AG09319 (cell line): Measurements from ENCODE around the gene PANX2.

Experiments
- DNase-seq: peaks from one replicate; pipeline ENCODE4 v3.0.0-alpha.2; 2010; ENCODE audit warnings: low read depth; ENCODE audit errors: extremely low read depth
- TF ChIP-seq, protein P1 (sequence below): IDR thresholded peaks from 2 replicates; pipeline ENCODE4 v1.5.1; 2011; ENCODE audit warnings: low read depth, mild to moderate bottlenecking, inconsistent platforms, low read length, moderate library complexity

The PANX2 gene

DNA sequence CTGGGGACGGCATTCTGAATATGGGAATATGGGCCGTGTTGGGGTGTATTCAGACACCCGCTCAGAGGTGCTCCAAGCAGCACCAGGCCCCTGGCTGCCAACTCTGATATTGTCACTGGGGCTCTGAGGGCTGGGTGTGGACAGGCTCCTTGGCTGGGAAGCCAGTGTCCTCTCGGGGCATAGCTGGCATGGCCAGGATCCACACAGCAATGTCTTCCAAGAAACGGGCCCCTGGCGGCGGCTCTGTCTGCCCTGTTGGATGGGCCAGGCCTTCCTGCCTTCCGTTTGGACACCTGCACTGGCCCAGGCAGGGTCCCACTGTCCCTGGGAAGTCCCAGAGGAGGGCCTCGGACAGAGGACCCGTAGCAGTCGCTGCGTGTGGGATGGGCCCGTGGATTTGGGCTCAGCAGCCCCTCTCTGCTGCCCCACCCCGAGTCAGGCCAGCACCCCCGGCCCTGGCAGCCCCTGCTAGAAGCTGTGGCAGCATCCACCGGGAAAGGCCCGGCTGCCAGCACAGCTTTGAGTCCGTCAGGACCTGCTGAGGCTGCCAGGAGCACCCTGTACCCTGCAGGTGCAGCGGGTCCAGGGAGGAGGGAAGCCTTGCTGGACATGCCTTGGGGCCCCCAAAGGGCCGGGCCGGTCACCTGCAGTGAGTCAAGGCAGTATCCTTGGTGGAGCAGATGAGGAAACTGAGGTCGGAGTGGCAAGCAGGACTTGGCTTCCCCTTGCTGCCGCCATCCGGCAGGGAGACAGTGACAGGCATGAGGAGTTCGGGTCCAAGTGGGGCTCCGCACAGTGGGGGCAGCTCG, 4.1 kb downstream of the PANX2 start:
- no peak for DNase-seq
- TF ChIP-seq, protein P1, sequence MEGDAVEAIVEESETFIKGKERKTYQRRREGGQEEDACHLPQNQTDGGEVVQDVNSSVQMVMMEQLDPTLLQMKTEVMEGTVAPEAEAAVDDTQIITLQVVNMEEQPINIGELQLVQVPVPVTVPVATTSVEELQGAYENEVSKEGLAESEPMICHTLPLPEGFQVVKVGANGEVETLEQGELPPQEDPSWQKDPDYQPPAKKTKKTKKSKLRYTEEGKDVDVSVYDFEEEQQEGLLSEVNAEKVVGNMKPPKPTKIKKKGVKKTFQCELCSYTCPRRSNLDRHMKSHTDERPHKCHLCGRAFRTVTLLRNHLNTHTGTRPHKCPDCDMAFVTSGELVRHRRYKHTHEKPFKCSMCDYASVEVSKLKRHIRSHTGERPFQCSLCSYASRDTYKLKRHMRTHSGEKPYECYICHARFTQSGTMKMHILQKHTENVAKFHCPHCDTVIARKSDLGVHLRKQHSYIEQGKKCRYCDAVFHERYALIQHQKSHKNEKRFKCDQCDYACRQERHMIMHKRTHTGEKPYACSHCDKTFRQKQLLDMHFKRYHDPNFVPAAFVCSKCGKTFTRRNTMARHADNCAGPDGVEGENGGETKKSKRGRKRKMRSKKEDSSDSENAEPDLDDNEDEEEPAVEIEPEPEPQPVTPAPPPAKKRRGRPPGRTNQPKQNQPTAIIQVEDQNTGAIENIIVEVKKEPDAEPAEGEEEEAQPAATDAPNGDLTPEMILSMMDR: no peak

DNA sequence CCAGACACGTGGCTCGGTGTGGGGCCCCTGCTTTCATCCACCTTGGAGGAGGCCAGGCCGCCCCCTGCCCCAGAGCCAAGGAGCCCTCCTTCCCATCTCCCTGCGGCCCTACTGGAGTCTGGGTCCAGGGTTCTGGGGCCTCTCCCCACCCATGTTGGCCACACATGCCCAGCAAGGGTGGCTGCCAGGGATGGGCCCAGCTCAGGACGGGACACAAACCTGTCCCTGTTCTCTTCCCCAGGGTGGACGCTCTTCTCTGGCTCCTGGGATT, 4.6 kb downstream of the PANX2 start:
- no peak for DNase-seq
- TF ChIP-seq, protein P1: no peak

DNA sequence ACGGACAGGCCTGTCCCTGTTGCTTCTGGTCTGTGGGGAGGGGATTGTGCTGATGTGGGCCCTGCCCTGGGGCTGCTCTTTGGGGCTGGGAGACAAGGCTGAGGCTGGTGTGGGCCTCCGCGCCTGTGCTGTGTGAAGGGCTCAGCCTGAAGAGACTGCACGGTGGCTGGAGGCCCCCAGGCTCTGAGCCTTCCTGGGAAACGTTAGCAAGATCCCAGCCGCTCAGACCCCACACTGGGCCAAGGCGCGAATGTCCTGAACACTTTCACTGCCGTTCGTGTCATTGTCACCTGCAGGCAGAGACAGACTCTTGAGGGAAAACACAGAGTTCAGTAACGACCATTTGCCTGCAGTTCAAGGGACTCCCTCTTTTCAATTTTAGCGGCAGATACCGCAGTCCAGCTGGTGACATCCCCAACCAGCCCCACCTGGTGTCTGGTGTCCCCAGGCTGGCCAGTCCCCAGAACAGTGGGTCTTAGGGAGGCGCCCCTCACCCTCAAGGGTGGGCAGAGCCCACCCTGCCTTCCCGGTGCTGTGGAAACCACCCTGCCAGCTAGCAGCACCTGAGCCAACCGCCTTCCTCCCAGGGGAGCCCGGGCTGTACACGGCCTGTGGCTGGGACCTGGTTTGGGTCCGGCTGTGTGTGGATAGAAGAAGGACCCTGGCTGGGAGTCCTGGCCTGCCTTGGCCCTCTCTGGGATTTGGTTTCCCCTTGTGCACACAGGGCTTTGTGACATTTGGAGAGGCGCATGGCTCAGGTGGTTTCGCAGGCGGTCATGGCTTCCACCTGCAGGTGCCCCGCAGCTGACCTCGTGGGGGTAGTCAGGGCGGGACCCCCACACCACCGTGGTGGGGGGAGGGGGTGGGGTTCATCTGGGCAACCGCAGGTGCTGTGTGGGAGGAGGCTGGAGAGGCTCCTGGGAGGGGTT, 5.7 kb downstream of the PANX2 start:
- TF ChIP-seq, protein P1: no peak
- DNase-seq: no peak

DNA sequence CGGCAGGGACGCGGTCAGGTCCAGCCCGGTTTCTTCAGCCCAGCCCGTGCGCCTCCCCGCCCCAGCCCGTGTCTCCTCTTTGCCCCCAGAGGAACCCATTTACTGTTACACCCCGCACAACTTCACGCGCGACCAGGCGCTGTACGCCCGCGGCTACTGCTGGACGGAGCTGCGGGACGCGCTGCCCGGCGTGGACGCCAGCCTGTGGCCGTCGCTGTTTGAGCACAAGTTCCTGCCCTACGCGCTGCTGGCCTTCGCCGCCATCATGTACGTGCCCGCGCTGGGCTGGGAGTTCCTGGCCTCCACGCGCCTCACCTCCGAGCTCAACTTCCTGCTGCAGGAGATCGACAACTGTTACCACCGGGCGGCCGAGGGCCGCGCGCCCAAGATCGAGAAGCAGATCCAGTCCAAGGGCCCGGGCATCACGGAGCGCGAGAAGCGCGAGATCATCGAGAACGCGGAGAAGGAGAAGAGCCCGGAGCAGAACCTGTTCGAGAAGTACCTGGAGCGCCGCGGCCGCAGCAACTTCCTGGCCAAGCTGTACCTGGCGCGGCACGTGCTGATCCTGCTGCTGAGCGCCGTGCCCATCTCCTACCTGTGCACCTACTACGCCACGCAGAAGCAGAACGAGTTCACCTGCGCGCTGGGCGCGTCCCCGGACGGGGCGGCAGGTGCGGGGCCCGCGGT, 6.5 kb downstream of the PANX2 start:
- TF ChIP-seq, protein P1: no peak
- DNase-seq: no peak

DNA sequence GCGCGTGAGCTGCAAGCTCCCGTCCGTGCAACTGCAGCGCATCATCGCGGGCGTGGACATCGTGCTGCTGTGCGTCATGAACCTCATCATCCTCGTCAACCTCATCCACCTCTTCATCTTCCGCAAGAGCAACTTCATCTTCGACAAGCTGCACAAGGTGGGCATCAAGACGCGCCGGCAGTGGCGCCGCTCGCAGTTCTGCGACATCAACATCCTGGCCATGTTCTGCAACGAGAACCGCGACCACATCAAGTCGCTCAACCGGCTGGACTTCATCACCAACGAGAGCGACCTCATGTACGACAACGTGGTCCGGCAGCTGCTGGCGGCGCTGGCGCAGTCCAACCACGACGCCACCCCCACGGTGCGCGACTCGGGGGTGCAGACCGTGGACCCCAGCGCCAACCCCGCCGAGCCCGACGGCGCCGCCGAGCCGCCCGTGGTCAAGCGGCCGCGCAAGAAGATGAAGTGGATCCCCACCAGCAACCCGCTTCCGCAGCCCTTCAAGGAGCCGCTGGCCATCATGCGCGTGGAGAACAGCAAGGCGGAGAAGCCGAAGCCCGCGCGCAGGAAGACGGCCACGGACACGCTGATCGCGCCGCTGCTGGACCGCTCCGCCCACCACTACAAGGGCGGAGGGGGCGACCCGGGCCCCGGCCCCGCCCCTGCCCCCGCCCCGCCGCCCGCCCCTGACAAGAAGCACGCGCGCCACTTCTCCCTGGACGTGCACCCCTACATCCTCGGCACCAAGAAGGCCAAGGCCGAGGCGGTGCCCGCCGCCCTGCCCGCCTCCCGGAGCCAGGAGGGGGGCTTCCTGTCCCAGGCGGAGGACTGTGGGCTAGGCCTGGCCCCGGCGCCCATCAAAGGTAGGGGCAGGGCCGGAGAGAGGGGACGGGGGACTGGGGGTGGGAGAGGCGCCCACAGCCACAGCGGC, 7.3 kb downstream of the PANX2 start:
- no peak for DNase-seq
- TF ChIP-seq, protein P1: no peak

DNA sequence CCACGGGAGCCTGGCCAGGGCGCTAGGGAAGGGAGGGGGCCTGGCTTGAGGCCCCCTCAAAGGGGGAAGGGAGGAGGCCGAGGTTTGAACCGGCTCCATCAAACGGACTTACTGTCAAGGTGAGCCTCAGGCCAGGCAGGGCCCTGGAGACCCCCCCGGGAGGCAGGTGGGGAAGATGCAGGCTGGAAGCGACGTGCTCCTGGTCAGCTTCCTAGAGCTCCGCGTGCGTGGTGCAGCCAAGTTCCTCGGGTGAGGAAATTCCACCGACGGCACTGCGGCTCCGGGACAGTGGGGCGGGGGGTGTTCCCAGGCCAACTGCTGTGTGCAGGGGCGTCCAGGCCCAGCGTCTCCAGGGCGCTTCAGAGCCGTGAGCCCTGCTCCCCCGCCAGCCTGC, 7.9 kb downstream of the PANX2 start:
- TF ChIP-seq, protein P1: no peak
- DNase-seq: no peak
